ENCODE results near the gene MFAP1. TPM values are rescaled to one million over a fixed set of nuclear protein-coding genes. Genes with fewer than 3 reads are reported as not detected.

MFAP1 gene, protein sequence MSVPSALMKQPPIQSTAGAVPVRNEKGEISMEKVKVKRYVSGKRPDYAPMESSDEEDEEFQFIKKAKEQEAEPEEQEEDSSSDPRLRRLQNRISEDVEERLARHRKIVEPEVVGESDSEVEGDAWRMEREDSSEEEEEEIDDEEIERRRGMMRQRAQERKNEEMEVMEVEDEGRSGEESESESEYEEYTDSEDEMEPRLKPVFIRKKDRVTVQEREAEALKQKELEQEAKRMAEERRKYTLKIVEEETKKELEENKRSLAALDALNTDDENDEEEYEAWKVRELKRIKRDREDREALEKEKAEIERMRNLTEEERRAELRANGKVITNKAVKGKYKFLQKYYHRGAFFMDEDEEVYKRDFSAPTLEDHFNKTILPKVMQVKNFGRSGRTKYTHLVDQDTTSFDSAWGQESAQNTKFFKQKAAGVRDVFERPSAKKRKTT
- 23.0 and 26.5 TPM in 2 replicates for total RNA-seq (2022)
- percentile 80 among the genes with signal in this experiment for Bru-seq, nascent RNA
- BruChase-seq, experiment 1, labeled RNA remaining after a 6-hour chase = percentile 88 among the genes with signal in this experiment
- percentile 82 among the genes with signal in this experiment for BruChase-seq, experiment 2, labeled RNA remaining after a 2-hour chase
- long read RNA-seq, transcript MFAP1-201 (9 exons, 2,155 nt) = major isoform, 93 of 100 reads
- long read RNA-seq, partial matches to known transcripts = 4 of 100 reads
- long read RNA-seq, other reads (novel, unspliced or antisense) = 3 of 100 reads

- TSS peak; percentile 82 for BruUV-seq (replicated peaks)
- POLR2A ChIA-PET = interaction anchor here (0.6 to 8.7 kb wide), 21 partner anchors 13 to 888 kb away, joined by 3 to 99 read pairs (median 3); partner anchors contain the start of genes CTDSPL2, ELL3, HYPK and SERF2
- CTCF ChIA-PET = interaction anchor here (0.6 to 1.0 kb wide), 5 partner anchors 9 to 345 kb away, joined by 3 to 4 read pairs (median 3); no protein-coding TSS in a partner anchor
- Mint-ChIP-seq H3K4me3 (ENCODE audit: unreplicated experiment) (peak within 1 kb of the TSS; percentile 100), H3K4me1 (ENCODE audit: insufficient read depth, unreplicated experiment) (peaks cover 20% of the 10 kb centered on the region), H3K27ac (ENCODE audit: low read depth, unreplicated experiment) (peak within 1 kb of the TSS; percentile 99), H3K9me3 (ENCODE audit: unreplicated experiment) (no peaks in the 10 kb centered on the region), H3K36me3 (ENCODE audit: insufficient read depth, unreplicated experiment) (peaks cover 29% of the 10 kb centered on the region), H3K27me3 (ENCODE audit: insufficient read depth, unreplicated experiment) (no peaks in the 10 kb centered on the region)
- DNase-seq (ENCODE audit: unreplicated experiment) = peak; percentile 95
- intact Hi-C loops (cut with micrococcal nuclease) = no loop called here
- TF ChIP-seq, protein P1, sequence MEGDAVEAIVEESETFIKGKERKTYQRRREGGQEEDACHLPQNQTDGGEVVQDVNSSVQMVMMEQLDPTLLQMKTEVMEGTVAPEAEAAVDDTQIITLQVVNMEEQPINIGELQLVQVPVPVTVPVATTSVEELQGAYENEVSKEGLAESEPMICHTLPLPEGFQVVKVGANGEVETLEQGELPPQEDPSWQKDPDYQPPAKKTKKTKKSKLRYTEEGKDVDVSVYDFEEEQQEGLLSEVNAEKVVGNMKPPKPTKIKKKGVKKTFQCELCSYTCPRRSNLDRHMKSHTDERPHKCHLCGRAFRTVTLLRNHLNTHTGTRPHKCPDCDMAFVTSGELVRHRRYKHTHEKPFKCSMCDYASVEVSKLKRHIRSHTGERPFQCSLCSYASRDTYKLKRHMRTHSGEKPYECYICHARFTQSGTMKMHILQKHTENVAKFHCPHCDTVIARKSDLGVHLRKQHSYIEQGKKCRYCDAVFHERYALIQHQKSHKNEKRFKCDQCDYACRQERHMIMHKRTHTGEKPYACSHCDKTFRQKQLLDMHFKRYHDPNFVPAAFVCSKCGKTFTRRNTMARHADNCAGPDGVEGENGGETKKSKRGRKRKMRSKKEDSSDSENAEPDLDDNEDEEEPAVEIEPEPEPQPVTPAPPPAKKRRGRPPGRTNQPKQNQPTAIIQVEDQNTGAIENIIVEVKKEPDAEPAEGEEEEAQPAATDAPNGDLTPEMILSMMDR (IDR thresholded peaks at IDR 0.05; ENCODE audit: unreplicated experiment) = no peak
These were observed at the start of gene MFAP1 for GRCh38 chr15:43824302-43825246. TSS of gene MFAP1 (minus strand) at chr15:43824690. CDS start at chr15:43824569, 121 bp downstream.

GRCh38 chr15:43873651-43874050 lies 49.2 kb upstream of the MFAP1 start:
- intact Hi-C loops (cut with micrococcal nuclease) = no loop called here
- no peak overlapping the region for H3K27ac Mint-ChIP-seq (ENCODE audit: low read depth, unreplicated experiment)
- no peak for DNase-seq (ENCODE audit: unreplicated experiment)
- ChIA-PET CTCF (interaction anchor here (0.7 kb wide), 2 partner anchors 64 to 676 kb away, joined by 3 read pairs; no protein-coding TSS in a partner anchor), POLR2A (interaction anchor here (0.7 kb wide), 1 partner anchor 493 kb away, joined by 3 read pairs; no protein-coding TSS in a partner anchor)
- H3K9me3 Mint-ChIP-seq (ENCODE audit: unreplicated experiment) = no peaks in the 10 kb centered on the region
- H3K4me1 Mint-ChIP-seq (ENCODE audit: insufficient read depth, unreplicated experiment) = no peaks in the 10 kb centered on the region
- no TSS peak for BruUV-seq (replicated peaks)
- no peaks in the 10 kb centered on the region for H3K27me3 Mint-ChIP-seq (ENCODE audit: insufficient read depth, unreplicated experiment)
- TF ChIP-seq, protein P1 (IDR thresholded peaks at IDR 0.05; ENCODE audit: unreplicated experiment) = no peak
- peaks cover 11% of the 10 kb centered on the region for H3K36me3 Mint-ChIP-seq (ENCODE audit: insufficient read depth, unreplicated experiment)
- no peak overlapping the region for H3K4me3 Mint-ChIP-seq (ENCODE audit: unreplicated experiment)

- CTCF ChIA-PET = interaction anchor here (0.5 to 1.5 kb wide), 9 partner anchors 10 to 687 kb away, joined by 3 to 5 read pairs (median 4); no protein-coding TSS in a partner anchor
- DNase-seq (ENCODE audit: unreplicated experiment) = peak; percentile 61
- Mint-ChIP-seq H3K4me3 (ENCODE audit: unreplicated experiment) (no peak overlapping the region), H3K27ac (ENCODE audit: low read depth, unreplicated experiment) (no peak overlapping the region), H3K4me1 (ENCODE audit: insufficient read depth, unreplicated experiment) (no peaks in the 10 kb centered on the region), H3K27me3 (ENCODE audit: insufficient read depth, unreplicated experiment) (no peaks in the 10 kb centered on the region), H3K9me3 (ENCODE audit: unreplicated experiment) (no peaks in the 10 kb centered on the region), H3K36me3 (ENCODE audit: insufficient read depth, unreplicated experiment) (peaks cover 16% of the 10 kb centered on the region)
- TF ChIP-seq, protein P1 (IDR thresholded peaks at IDR 0.05; ENCODE audit: unreplicated experiment) = peak; percentile 41
- POLR2A ChIA-PET = no interaction called here
- intact Hi-C loops (cut with micrococcal nuclease) = loop anchor here (1.0 kb wide), 1 partner anchor 347 kb away; no protein-coding TSS in a partner anchor
- no TSS peak for BruUV-seq (replicated peaks)
These were observed 48.0 kb upstream of the MFAP1 start for GRCh38 chr15:43872416-43873020.
